SK-N-SH (cell line): ENCODE data around the gene HIPK2.

Experiments used
- CHD2 ChIP-seq: fragments of 150-350 bp; IDR thresholded peaks from 2 replicates; pipeline ENCODE4 v1.6.1; 2018; ENCODE audit warnings: low read length; ENCODE audit not compliant: partially characterized antibody
- CTCF ChIP-seq: fragments of 200-600 bp; sonication (generic); IDR thresholded peaks from 2 replicates; pipeline ENCODE4 v1.6.1; 2017; ENCODE audit warnings: antibody characterized with exemption, mild to moderate bottlenecking, moderate library complexity
- EP300 ChIP-seq, 2 experiments: IDR thresholded peaks; 2 replicates each; pipeline versions ENCODE4 v1.4.0 to v1.6.1; 2012; ENCODE audit warnings: borderline replicate concordance in 1 of 2, low read depth in 1 of 2, low read length in 1 of 2
- JUND ChIP-seq: IDR thresholded peaks from 2 replicates; pipeline ENCODE4 v1.4.0; 2012
- MAX ChIP-seq: IDR thresholded peaks from 2 replicates; pipeline ENCODE4 v1.4.0; 2012; ENCODE audit warnings: low read depth
- NFIC ChIP-seq: IDR thresholded peaks from 2 replicates; pipeline ENCODE4 v1.4.0; 2012; ENCODE audit warnings: borderline replicate concordance
- POLR2AphosphoS5 ChIP-seq: IDR thresholded peaks from 2 replicates; pipeline ENCODE4 v1.6.1; 2012; ENCODE audit warnings: low read depth, low read length
- RAD21 ChIP-seq: IDR thresholded peaks from 2 replicates; pipeline ENCODE4 v1.6.1; 2012; ENCODE audit warnings: mild to moderate bottlenecking, low read length
- REST ChIP-seq: IDR thresholded peaks from 2 replicates; pipeline ENCODE4 v1.6.1; 2012; ENCODE audit warnings: mild to moderate bottlenecking, low read depth, low read length, moderate library complexity
- RFX5 ChIP-seq: IDR thresholded peaks from 2 replicates; pipeline ENCODE4 v1.6.1; 2012; ENCODE audit warnings: mild to moderate bottlenecking, improper control_type of control experiment, low read length
- RXRA ChIP-seq: IDR thresholded peaks from 2 replicates; pipeline ENCODE4 v1.4.0; 2012; ENCODE audit warnings: low read depth, mild to moderate bottlenecking, borderline replicate concordance
- TAF1 ChIP-seq: IDR thresholded peaks from 2 replicates; pipeline ENCODE4 v1.6.1; 2012; ENCODE audit warnings: low read depth, mild to moderate bottlenecking, low read length, moderate library complexity, borderline replicate concordance
- USF2 ChIP-seq: fragments of 150-350 bp; IDR thresholded peaks from 2 replicates; pipeline ENCODE4 v1.6.1; 2017; ENCODE audit warnings: antibody characterized with exemption, low read length, low read depth, borderline replicate concordance
- ZBTB33 ChIP-seq: IDR thresholded peaks from 2 replicates; pipeline ENCODE4 v1.4.0; 2012; ENCODE audit warnings: low read depth, borderline replicate concordance

GRCh38 chr7:139635526-139636302 lies 142.1 kb downstream of the HIPK2 start:
- no peak for TF ChIP-seq NFIC
- TF ChIP-seq RFX5 = no peak
- TF ChIP-seq REST = no peak
- no peak for TF ChIP-seq POLR2AphosphoS5
- no peak for TF ChIP-seq CHD2
- TF ChIP-seq RAD21 = no peak
- no peak for TF ChIP-seq CTCF
- no peak for TF ChIP-seq JUND
- TF ChIP-seq MAX = no peak
- TF ChIP-seq EP300 (IDR thresholded peaks at IDR 0.05; ENCODE audit: borderline replicate concordance in 1 of 2, low read depth in 1 of 2, low read length in 1 of 2) = no peak
- no peak for TF ChIP-seq USF2
- no peak for TF ChIP-seq ZBTB33
- TF ChIP-seq TAF1 = no peak
- TF ChIP-seq RXRA = no peak
